ENCODE measurements around the gene TEF.

DNA sequence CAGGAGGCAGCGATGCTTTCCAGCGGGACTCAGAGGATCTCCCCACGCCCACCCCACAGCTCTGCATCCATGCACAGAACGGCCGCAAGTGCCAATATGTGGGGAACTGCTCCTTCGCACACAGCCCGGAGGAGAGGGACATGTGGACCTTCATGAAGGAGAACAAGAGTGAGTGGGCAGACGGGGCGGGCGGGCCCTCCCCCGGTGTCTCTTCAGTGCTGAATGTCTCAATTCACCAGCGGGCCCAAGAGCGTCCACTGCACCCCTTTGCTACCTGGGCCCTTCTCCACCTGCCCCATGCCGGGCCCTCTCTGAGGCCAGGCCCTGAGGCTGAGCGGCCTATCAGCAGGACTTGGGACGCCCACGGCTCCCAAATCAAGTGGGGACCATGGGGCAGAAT is 25.8 kb upstream of the TEF start:
- no peak for TF ChIP-seq CTCF (conservative IDR thresholded peaks at IDR 0.05)
- TF ChIP-seq ZFX (IDR thresholded peaks at IDR 0.05) = no peak
